ENCODE data around the gene LIMCH1.

LIMCH1 gene

GRCh38 chr4:41548305-41548880, 10.4 kb downstream of the LIMCH1 start:
- TF ChIP-seq CTCF (IDR thresholded peaks at IDR 0.05; ENCODE audit: low read depth, low read length) (no peak), POLR2A (IDR thresholded peaks at IDR 0.05; ENCODE audit: extremely low read depth, insufficient read length) (no peak), MYC (IDR thresholded peaks at IDR 0.05; ENCODE audit: low read depth, low read length) (no peak), MAX (IDR thresholded peaks at IDR 0.05; ENCODE audit: low read depth, low read length) (no peak)
- H3K4me3 ChIP-seq (ENCODE audit: low read depth, low read length), result no peak overlapping the region
- no peak for DNase-seq (ENCODE audit: low read depth)

GRCh38 chr4:41549478-41549877, 11.5 kb downstream of the LIMCH1 start:
- TF ChIP-seq CTCF (IDR thresholded peaks at IDR 0.05; ENCODE audit: low read depth, low read length) (no peak), POLR2A (IDR thresholded peaks at IDR 0.05; ENCODE audit: extremely low read depth, insufficient read length) (no peak), MYC (IDR thresholded peaks at IDR 0.05; ENCODE audit: low read depth, low read length) (no peak), MAX (IDR thresholded peaks at IDR 0.05; ENCODE audit: low read depth, low read length) (no peak)
- H3K4me3 ChIP-seq (ENCODE audit: low read depth, low read length), result no peak overlapping the region
- no peak for DNase-seq (ENCODE audit: low read depth)

- TF ChIP-seq CTCF (IDR thresholded peaks at IDR 0.05; ENCODE audit: low read depth, low read length) (no peak), MYC (IDR thresholded peaks at IDR 0.05; ENCODE audit: low read depth, low read length) (no peak), POLR2A (IDR thresholded peaks at IDR 0.05; ENCODE audit: extremely low read depth, insufficient read length) (no peak), MAX (IDR thresholded peaks at IDR 0.05; ENCODE audit: low read depth, low read length) (no peak)
- H3K4me3 ChIP-seq (ENCODE audit: low read depth, low read length), result no peak overlapping the region
- no peak for DNase-seq (ENCODE audit: low read depth)
Observed at GRCh38 chr4:41550308-41550707, 12.4 kb downstream of the LIMCH1 start.

- TF ChIP-seq POLR2A (IDR thresholded peaks at IDR 0.05; ENCODE audit: extremely low read depth, insufficient read length) (no peak), MYC (IDR thresholded peaks at IDR 0.05; ENCODE audit: low read depth, low read length) (no peak), CTCF (IDR thresholded peaks at IDR 0.05; ENCODE audit: low read depth, low read length) (no peak), MAX (IDR thresholded peaks at IDR 0.05; ENCODE audit: low read depth, low read length) (no peak)
- DNase-seq (ENCODE audit: low read depth), result no peak
- H3K4me3 ChIP-seq (ENCODE audit: low read depth, low read length), result no peak overlapping the region
Observed at GRCh38 chr4:41551536-41551935, 13.6 kb downstream of the LIMCH1 start.

GRCh38 chr4:41554905-41555304, 16.9 kb downstream of the LIMCH1 start:
- no peak overlapping the region for H3K4me3 ChIP-seq (ENCODE audit: low read depth, low read length)
- TF ChIP-seq MYC (IDR thresholded peaks at IDR 0.05; ENCODE audit: low read depth, low read length), result no peak
- no peak for TF ChIP-seq MAX (IDR thresholded peaks at IDR 0.05; ENCODE audit: low read depth, low read length)
- TF ChIP-seq CTCF (IDR thresholded peaks at IDR 0.05; ENCODE audit: low read depth, low read length), result no peak
- TF ChIP-seq POLR2A (IDR thresholded peaks at IDR 0.05; ENCODE audit: extremely low read depth, insufficient read length), result no peak
- no peak for DNase-seq (ENCODE audit: low read depth)

Measured in NB4 (cell line).